GM18909 (cell line): ENCODE results near the gene ZMIZ1.

Experiments used
- ATAC-seq: cut with Tn5 transposase; IDR thresholded peaks from one replicate; pipeline ENCODE4 v1.9.1; 2021; ENCODE audit warnings: mild to moderate bottlenecking; ENCODE audit not compliant: unreplicated experiment, poor library complexity

ZMIZ1 gene

DNA sequence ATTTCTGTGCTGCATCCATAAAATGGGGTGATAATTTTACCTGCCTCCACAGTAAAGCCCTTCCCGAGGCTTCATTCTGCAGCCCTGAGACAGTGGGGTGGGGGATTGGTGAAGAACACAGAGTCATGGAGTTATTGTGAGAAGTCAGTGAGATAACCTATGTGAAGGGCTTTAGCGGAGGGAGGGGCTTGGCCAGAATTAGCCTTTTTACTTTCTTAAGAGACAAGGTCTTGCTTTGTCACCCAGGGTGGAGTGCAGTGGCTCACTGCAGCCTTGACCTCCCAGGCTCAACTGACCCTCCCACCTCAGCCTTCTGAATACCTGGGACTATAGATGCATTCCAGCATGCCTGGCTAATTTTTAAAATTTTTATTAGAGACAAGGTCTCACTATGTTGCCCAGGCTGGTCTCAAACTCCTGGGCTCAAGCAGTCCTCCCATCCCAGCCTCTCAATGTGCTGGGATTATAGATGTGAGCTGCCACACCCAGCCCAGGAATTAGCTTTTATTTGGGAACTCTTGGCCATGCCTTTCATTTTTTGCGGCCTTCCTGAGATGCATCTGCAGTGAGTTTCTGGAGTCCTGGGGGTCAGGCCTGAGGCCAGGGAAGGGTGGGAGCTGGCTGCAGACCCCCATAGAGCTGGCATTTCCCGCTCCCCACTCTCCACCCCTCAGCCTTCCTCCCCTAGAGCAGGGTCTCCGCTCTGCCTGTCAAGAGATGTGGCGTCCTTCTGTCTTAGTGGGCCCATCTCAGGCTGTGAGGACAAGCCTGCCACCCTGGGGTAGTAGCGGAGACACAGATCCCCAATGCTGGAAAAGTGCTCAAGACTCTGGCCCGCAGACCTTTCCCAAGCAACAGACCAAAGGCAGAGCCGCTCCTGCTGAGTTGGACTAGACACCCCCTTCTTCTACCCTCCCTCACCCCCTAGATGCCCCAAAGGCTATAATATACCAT lies 77.0 kb downstream of the ZMIZ1 start:
- no peak for ATAC-seq

DNA sequence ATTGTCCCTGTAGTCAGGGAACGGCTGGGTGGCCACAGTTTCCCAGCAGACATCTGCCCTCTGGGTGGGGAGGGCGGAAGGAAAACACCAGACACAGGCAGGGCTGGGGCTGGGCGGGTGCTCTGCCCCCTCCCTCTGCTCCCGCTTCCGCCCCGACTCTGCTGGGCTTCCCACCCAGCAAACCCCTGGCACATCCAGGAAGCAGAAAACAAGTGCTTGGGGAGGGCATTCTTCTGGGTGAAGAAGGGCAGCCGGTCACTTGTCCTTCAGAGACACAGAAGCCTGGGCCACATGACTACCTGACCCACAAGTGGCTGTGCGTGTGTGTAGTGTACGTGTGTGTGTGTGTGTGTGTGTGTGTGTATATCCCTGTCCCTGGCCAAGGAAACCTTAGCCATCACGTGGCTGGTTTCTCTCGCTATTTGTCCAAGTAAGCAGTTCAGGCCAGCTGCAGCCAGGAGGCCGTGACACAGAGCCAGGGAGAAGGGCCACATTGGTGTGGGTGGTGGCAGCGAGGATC lies 77.9 kb downstream of the ZMIZ1 start:
- ATAC-seq: no peak

DNA sequence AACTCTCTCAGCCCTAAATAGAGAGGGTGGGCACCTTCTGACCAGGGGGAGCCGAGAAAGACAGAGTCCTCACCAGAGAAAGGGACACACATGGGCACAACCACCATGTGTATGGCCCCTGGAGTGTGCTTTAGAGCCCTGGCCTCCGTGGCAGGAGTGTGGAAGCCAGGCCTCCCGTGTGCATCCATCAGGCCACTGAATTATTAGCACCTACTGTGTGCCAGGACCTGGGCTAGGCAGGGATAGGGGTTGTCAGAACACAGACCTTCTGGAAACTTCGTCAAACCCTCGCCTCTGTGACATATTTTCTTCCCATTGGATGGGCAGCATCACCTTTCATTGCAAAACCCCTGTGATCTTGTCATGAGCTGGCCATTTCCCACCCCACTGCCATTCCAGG lies 78.5 kb downstream of the ZMIZ1 start:
- ATAC-seq: no peak

- ATAC-seq: no peak
These were observed 79.2 kb downstream of the ZMIZ1 start for GRCh38 chr10:79147796-79148451.

DNA sequence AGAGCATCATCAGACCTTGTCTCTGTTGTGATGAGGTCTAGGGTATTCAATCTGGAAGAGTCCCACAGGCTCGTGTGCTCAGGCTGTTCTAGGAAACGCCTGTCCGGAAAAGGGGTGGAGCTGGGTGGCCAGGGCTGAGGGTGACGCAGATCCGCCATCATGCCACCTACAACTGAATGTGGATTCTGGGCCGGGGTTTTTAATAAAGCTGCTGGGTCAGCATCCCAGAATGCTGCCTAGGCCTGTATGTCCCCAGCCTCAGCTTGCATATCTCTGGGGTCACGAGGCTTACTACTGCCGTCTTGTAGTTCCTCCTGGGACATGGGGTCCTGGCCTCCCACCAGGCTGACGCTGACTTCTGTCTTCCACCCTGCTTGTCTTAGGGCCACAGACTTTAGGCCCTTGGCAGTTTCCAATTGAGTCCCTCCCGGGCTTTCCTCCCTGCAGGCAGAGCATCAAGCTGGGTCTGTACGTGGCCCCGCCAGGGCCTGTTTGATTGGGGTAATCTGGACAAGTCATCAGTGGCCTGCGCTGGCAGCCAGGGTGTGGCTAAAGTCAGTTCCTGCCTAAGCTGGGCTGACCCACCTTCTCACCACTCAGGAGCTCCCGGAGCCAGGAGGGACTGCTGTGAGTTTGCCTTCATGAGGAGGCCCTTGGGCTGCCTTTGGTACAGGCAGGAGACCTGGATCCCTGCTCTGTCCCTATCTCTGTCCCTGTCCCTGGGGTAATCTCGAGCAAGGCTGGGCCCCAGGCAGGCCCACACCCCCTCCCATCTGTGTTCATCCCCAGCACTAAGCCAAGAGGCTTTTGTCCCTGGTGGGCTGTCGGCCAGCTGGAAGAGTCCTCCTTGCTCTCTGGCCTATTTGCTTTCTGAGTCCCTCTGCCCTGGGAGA lies 79.9 kb downstream of the ZMIZ1 start:
- ATAC-seq: no peak

- no peak for ATAC-seq
These were observed 80.5 kb downstream of the ZMIZ1 start for GRCh38 chr10:79149345-79149661.

DNA sequence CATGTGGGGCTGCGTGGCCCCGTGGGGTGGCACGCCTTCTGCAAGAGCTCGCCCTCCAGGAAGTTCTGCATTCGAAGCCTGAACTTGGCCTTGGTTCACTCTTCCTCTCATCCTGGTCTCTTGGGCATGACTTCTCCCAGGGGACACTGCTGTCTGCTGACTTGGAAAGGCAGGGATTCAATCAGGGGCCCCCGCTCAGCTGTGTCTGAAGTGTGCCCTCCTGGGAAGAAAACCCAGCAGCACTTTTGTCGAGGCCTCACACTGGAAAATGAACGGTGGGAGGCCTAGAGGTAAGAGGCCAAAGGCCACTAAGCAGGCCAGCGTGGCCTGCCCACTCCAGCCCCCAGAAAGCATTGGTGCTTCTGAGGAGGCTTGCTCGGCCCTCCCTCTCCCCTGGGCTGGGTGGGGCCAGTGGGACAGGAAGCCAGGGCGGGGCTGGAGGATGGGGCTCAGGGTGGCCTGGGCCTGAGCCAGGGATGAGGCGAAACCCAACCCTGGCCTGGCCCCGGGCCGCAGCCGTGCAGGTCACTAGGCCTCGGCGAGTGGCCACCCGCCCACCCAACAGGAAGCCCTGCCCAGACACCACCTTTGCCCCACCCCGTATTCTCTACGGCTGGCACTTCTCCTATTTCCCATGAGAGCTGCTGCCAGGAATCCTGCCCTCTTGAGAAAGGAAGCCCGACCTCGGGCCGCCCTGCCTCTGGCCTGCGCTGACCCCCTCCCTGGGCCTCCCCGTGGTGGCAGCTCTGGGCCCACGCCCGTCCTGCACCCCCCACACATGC lies 81.1 kb downstream of the ZMIZ1 start:
- peak; percentile 86 for ATAC-seq

- no peak for ATAC-seq
These were observed 81.6 kb downstream of the ZMIZ1 start for GRCh38 chr10:79150444-79150754.

DNA sequence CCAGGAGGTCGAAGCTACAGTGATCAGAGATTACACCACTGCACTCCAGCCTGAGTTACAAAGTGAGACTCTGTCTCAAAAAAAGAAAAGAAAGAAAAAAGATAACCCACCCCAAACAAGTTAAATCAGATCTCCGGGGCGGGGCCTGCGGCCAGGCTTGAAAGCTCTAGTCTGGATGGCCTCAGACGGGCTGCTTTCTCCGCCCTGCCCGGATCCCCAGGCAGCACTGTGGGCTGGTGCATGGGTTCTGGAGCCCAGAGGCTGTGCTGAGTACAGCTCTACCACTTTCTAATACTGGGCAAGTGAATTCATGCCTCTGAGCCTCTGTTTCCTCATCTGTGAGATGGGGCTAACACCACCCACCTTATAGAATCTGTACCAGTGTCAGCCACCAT lies 83.7 kb downstream of the ZMIZ1 start:
- ATAC-seq: no peak

DNA sequence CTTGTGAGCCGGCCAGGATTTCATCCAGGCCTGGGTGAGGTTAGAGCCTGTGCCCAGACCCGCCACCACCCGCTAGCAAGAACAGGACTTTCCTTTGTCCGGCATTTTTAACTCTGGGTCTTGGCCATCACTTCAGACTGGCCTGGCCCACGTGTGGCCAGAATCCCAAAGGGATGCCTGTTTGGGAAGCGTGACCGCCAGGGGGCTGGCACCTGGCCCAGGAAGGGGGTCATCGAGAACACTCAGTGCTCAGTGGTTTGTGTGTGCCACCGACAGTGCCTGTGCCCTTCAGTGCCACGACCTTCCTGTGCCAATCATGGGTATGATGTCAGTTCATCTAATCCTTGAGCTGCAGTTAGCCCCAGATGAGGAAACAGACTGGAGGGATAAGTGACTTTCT lies 85.0 kb downstream of the ZMIZ1 start:
- ATAC-seq: no peak

- no peak for ATAC-seq
These were observed 86.7 kb downstream of the ZMIZ1 start for GRCh38 chr10:79155301-79156081.

DNA sequence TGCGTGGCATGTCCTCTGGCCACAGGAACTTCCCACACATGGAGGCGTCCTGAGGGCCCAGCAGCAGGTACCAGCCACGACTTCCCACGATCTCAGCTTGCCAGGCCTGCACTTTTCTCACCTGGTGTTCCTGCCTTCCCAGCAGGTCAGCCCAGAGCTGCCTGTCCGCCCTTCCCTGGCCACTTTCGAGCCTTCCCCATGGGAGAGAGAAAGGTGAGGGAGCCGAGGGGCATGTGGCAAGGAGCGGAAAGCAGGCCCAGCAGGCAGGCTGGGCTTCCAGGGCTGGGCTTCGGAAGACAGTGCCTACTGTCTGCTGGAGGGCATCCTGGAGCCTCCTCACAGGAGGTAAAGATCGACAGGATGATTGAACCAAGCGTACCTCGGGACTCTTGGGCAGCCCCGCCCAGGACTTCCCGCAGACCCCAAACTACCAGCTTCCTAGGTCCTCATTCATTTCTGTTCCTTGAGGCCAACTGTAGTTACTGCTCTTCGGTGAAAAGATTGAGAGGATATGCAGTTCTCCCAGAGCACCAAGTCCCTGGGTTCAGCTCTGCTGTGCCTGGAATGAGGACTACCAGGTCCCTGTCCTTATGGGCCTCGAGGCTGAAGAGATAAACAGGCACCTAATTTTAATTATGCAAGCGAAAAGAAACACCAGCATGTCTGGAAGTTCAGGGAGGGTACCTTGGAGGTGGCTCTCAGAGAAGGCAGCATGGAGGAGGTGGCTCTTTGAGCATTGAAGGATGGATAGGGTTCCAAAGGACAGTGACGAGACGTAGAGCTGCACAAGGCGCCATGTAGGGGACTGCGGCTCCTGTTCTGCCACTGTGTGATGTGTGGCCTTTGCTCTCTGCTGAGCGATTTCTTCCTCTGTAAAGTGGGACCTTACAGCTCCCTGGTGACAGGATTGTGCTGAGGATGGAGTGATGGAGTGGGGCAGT lies 87.8 kb downstream of the ZMIZ1 start:
- ATAC-seq: no peak

DNA sequence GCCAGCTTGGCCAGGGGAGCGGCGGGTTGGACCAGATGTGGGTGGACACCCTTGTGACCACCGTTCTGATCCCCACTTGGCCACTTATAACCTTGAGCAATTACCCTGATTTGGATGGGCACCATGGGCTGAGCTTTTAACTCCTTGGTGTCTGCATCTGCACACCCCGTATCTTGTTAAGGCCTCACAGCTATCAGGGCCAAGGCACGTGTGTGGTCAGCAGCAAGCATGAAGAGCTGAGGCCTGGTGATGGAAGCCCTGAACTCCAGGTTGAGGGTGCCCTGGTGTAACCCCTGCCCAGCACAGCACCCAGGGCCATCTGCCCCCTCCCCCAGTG lies 89.2 kb downstream of the ZMIZ1 start:
- no peak for ATAC-seq

DNA sequence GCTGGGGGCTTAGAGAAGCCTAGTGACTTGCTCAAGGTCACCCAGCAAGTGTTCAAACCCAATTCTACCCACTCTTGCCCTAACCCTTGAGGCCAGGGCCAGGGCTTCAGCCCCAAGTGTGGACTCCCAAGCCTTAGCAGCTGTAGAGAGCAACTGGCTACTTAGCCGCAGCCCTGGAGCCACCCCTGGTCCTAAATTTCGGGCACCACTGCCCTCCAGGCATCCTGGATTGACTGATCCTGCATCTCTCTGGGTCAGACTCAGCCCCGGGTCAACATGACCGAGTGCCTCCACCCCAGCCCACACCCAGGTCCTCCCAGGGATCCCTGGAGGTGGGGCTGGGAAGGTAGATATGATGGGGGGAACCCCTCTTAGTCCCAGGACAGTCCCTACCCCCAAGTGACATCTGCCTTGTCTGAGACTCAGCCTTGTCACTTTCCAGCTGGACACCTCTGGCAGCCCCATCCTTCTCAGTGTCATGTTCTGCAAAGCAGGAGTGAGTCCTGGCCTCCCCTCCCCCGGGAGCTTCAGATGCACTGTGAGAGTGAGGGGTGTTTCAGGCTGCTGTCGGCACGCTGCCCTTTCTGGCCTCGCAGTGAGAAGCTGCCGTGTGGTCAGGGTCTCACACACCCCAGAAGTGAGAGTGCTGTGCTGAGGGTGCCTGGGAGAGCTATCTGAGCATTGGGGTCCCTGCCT lies 89.8 kb downstream of the ZMIZ1 start:
- no peak for ATAC-seq

GRCh38 chr10:79159141-79159651 lies 90.4 kb downstream of the ZMIZ1 start:
- no peak for ATAC-seq

DNA sequence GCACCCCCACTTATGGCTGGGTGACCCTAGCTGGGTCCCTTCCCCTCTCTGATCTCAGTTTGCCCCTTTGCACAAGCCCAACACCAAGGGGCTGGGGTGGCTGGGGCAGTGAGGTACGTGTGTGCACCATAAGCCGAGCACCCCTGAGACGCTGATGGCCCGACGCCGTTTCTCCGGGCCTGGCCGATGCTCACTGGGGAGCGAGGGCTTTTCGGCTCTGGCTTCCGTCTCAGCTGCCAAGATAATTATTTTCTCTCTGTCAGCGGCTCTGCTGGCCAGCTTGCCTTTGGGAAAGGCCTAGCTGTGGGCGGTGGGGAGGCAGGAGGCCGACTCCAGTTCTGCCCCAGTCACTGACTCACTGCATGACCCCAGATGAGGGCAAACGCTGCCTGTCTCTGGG lies 91.0 kb downstream of the ZMIZ1 start:
- ATAC-seq: no peak

DNA sequence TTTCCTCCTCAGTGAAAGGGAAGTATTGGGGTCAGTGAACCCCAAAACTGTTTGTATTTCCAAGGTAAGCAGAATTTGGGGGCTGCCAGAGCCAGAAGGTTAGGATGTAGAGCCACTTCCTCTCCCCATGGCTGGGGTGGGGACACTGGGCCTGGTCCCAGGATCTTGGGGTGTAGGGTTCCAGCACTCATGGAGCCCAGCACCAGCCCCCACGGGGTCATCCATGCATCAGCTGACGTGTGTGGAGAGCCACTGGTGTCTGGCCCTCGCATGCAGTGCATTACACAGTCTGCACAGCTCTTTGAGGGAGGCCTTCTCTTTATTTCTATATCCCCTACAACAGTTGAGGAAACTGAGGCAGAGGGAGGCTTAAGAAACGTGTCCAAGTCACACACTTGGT lies 91.4 kb downstream of the ZMIZ1 start:
- no peak for ATAC-seq

- ATAC-seq: no peak
These were observed 92.8 kb downstream of the ZMIZ1 start for GRCh38 chr10:79161557-79161956.
